Motor neuron (in vitro differentiated cells): ENCODE results near the gene PUS7L. TPM values are rescaled to one million over a fixed set of nuclear protein-coding genes. Genes with fewer than 3 reads are reported as not detected.

ENCODE experiments used
- ATAC-seq, 8 experiments: fragments of 200-7000 bp; cut with Tn5 transposase; replicated peaks in 6 of 8; 2 replicates each; pipeline ENCODE4 v1.8.0; 2021; ENCODE audit warnings: mild to moderate bottlenecking in 8 of 8, moderate library complexity in 8 of 8
- H3K27ac ChIP-seq, 2 donors: fragments of 250-450 bp; sonication (Bioruptor Pico); 2 replicates each; pipeline ENCODE4 v1.9.0; 2021; ENCODE audit warnings: antibody characterized with exemption in 2 of 2, mild to moderate bottlenecking in 2 of 2, moderate library complexity in 1 of 2
- H3K4me1 ChIP-seq, 2 donors: fragments of 250-450 bp; sonication (Bioruptor Pico); replicated peaks in 1 of 2; 2 replicates each; pipeline ENCODE4 v1.6.1; 2021; ENCODE audit warnings: antibody characterized with exemption in 2 of 2, mild to moderate bottlenecking in 2 of 2, moderate library complexity in 1 of 2
- H3K4me3 ChIP-seq, 5 donors: fragments of 250-450 bp; sonication (Bioruptor Pico); 2 replicates each; pipeline ENCODE4 v1.9.0; 2021; ENCODE audit warnings: antibody characterized with exemption in 5 of 5, mild to moderate bottlenecking in 5 of 5, moderate library complexity in 4 of 5
- WGBS, 10 experiments: fragments of 450-650 bp; shearing (Covaris generic); methylation state at CpG; one replicate each; pipeline ENCODE4 v1.0.0; 2022; 5-methylcytosine and 5-hydroxymethylcytosine counted together
- in situ Hi-C, 9 experiments: fragments of 400-800 bp; cut with MboI; loops; one replicate each; pipeline ENCODE4 v1.15.0; 2021; ENCODE audit warnings: low sequenced_read_pairs in 9 of 9, low pct_unique_long_range_greater_than_20kb in 2 of 9; ENCODE audit not compliant: unreplicated experiment in 9 of 9
- total RNA-seq, 8 experiments: library from RNA; unstranded; fragments of 300-600 nt; gene quantifications; 2 replicates each; pipeline versions ENCODE4 v1.2.3 to v1.2.4, GENCODE V29; 2022

PUS7L gene
- total RNA-seq, 8 experiments from 2014 or later = 8.9 to 21.7 (median 13.4) TPM

DNA sequence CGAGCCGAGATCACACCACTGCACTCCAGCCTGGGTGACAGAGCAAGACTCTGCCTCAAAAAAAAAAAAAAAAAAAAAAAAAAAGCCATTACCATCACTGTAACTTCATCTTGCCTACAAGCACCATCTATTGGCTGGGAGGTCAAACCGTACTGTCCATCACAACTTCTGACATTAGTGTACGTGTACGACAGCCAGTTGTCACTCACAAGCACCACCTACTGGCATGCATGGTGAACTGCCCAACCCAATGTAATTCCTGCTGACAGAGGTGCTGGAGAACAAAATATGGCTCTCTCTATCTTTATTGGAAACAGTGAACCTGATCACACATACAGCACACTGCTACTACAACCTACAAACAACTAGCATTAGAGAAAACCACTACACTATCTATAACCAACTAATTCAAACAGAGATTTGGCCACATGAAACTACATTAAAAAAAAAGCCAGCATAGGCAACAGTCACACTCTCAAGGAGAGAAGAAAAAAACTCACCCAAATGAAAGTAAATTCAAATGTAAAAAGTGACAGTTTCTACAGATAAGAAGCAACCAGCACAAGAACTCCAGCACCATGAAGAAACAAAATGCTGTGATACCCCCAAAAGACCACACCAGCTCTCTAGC is 82.3 kb downstream of the PUS7L start:
- peak in 3 of 8 experiments; percentile 45 to 76 (median 64) for ATAC-seq
- in situ Hi-C loops = no loop called here
- Histone ChIP-seq H3K4me1 (no peaks in the 10 kb centered on the region), H3K27ac (no peak overlapping the region), H3K4me3 (no peak overlapping the region)
- WGBS, 10 experiments = 60 to 80% (median 74%) methylated on average over 2 to 3 of the region's 5 CpGs; no CpG with 5 or more reads in 6 of the 10 experiments

DNA sequence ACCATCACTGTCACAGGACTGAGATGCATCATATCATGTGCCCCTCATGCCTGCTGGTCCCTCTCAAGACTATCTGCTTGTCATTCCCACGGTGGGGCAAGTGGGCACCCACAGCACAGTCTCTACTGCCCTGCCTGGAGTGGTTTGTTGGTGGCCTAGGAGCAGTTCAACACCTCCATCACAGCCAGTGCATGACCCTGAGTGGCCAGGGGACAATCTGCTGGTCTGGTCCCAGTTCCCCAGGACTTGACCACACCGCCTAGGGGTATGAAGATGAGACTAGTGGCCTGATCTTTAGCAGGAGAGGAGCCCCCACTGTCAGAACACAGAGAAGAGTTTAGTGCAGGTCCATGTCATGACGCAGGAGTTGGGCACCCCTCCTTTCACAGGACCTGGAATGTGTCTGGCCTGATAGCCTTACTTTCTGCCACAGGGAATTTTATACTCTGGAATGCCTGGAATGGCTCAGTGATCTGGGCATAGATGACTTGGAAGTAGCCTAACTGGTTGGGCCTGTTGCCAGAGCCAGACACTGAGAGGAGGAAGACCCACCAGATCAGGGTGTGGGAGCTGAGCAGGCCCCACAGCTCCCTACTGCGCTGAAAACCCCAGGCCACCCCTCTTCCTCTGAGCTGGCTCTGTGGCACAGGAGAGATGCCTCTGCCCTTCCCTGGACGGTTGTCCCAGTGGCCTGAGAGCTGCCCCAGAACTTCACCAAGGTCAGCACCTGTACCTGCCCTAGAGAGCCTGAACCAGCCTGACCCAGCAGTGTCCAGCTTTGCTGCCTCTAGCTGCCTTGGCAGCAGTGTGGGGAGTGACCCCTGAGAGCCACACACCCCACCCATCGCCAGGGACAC is 83.3 kb downstream of the PUS7L start:
- no peak overlapping the region for H3K4me3 ChIP-seq
- in situ Hi-C loops = no loop called here
- no peaks in the 10 kb centered on the region for H3K4me1 ChIP-seq
- 0 to 100% (median 58%) methylated on average over 1 to 2 of the region's 6 CpGs; no CpG with 5 or more reads in 3 of the 10 experiments for WGBS, 10 experiments
- no peak overlapping the region for H3K27ac ChIP-seq
- ATAC-seq = no peak

GRCh38 chr12:43669373-43669772 is 89.2 kb downstream of the PUS7L start:
- H3K4me1 ChIP-seq = no peaks in the 10 kb centered on the region
- in situ Hi-C loops = no loop called here
- 0 to 100% (median 65%) methylated on average over 1 to 2 of the region's 2 CpGs; no CpG with 5 or more reads in 2 of the 10 experiments for WGBS, 10 experiments
- H3K4me3 ChIP-seq = no peak overlapping the region
- ATAC-seq = no peak
- no peak overlapping the region for H3K27ac ChIP-seq

Other genes starting within 250 kb of the PUS7L start
- gene ADAMTS20, start 206.6 kb downstream of the PUS7L start, total RNA-seq = 1 to 10 TPM in 4 of 8 experiments, under 1 TPM in 2, not detected in 2; 0.05 to 4.8 (median 2.4) TPM
- gene IRAK4, start 161 bp upstream of the PUS7L start, total RNA-seq = 10 to 100 TPM in 4 of 8 experiments, 1 to 10 TPM in 4; 4.2 to 18.4 (median 7.8) TPM
- 100 to 1,000 TPM in 2 of 8 experiments, 10 to 100 TPM in 6; 61.3 to 122 (median 78.4) TPM for gene TWF1, start 47.5 kb upstream of the PUS7L start, total RNA-seq
- 10 to 100 TPM in 2 of 8 experiments, 1 to 10 TPM in 6; 3.1 to 13.2 (median 7.0) TPM for gene TMEM117, start 77.3 kb upstream of the PUS7L start, total RNA-seq